Cardiac septum (tissue), 1 donor: Measurements from ENCODE around the gene SMYD1. TPM values are rescaled to one million over a fixed set of nuclear protein-coding genes. Genes with fewer than 3 reads are reported as not detected.

Experiments used
- DNase-seq: peaks from one replicate; pipeline ENCODE4 v3.0.0-alpha.2; 2020; ENCODE audit warnings: low spot score
- intact Hi-C: fragments of 100-400 bp; cut with DNase I; formaldehyde crosslinking; loops from one replicate; pipeline ENCODE4 v1.14.0; 2022
- total RNA-seq: library from RNA; stranded (reverse); fragmentation: NEBNext Ultra II Directional; extraction: Animal tissue kit (Norgen Biotek cat#: 25700); gene quantifications from one replicate; pipeline ENCODE4 v1.2.1, GENCODE V29; 2021
- donor health status: DM: no; HTN: no; CAD: no.

SMYD1 gene
- total RNA-seq, 1 donor from 2014 or later = 295 TPM

GRCh38 chr2:88082781-88083180, 15.2 kb downstream of the SMYD1 start:
- intact Hi-C loops = no loop called here
- DNase-seq = no peak

DNA sequence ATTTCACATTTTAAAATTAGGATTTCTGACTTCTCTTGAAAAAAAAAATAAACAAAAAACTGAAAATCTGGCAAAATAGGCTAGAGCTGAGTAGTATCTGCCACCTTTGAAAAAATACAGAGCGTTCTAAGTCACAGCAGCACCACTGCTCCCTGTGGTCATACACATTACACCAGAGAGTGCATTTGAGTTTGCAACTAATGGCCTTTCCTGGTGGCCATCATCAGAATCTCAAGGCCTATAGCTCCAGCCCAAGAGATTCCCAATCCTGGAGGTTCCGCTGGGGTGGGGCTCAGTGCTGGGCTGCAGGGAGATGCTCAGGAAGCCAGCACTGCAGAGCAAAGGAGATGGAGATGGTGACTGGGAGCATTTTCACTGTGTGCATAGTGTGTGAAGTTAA, 17.5 kb downstream of the SMYD1 start:
- no peak for DNase-seq
- intact Hi-C loops = no loop called here

DNA sequence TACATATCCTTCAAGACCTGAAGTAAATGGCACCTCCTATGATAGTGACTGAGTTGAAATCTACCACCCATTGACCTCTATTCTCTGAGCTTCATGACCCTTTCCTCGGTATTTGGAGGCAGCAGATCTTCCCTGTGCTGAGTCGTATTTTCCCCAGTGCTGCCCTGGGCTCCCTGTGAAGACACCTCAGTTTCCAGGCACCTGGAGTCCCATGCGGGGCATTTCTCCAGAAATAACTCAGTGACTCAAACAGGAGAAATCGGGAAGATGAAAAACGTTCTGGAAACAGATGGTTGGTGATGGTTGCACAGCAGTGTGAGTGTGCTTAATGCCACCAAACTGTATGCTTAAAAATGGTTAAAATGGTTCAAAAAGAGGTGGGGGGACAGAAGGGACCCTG, 18.0 kb downstream of the SMYD1 start:
- intact Hi-C loops = no loop called here
- no peak for DNase-seq

DNA sequence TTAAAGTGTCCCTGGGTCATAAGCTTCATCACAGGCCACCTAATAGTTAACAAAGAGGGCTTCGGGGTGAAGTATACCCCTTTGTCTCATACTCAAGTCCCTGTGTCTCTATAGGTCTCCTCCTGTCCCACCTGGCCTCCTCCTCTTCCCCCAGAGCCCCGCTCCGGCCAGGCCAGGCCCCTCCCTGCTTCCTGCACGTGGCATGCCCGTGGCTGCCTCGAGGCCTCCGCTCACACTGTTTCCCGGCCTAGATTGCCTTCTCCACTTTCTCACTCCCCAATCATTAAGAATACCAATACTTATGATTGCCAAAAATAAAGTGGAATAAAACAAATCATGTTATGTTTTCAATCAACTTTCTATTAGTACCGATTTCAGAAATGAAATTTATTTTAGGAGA, 18.8 kb downstream of the SMYD1 start:
- DNase-seq = no peak
- intact Hi-C loops = no loop called here

DNA sequence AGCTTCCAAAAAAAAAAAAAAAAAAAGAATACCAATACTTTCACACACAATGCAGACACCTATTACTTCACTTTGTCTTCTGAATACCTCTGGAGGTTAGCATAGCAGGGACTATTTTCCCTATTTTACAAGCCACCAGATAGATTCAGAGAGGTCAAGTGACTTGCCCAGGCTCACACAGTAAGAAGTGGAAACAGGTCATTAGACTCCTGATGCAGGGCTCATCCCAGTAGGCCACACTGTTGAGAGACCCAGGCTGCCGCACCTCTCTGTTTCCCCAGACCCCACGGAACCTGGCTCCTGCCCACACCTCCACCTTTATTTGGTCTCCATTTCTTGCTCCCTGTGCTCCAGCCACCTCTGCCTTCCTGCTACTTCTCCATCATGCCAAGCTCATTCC, 19.4 kb downstream of the SMYD1 start:
- DNase-seq = no peak
- intact Hi-C loops = no loop called here

DNA sequence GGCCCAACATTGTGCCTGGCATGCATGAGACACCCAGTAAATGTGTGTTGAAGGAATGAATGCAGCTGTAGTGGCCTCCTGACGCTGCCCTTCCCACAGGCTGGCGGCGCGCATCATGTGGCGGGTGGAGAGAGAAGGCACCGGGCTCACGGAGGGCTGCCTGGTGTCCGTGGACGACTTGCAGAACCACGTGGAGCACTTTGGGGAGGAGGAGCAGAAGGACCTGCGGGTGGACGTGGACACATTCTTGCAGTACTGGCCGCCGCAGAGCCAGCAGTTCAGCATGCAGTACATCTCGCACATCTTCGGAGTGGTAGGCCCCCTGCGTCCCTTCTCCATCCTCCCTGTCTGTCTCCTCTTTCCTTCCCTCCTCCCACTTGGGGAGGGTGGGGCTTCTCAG, 20.1 kb downstream of the SMYD1 start:
- no peak for DNase-seq
- intact Hi-C loops = no loop called here

GRCh38 chr2:88088999-88089398, 21.4 kb downstream of the SMYD1 start:
- no peak for DNase-seq
- intact Hi-C loops = no loop called here

- intact Hi-C loops = no loop called here
- DNase-seq = no peak
Measured at GRCh38 chr2:88090446-88091283, 23.0 kb downstream of the SMYD1 start.

DNA sequence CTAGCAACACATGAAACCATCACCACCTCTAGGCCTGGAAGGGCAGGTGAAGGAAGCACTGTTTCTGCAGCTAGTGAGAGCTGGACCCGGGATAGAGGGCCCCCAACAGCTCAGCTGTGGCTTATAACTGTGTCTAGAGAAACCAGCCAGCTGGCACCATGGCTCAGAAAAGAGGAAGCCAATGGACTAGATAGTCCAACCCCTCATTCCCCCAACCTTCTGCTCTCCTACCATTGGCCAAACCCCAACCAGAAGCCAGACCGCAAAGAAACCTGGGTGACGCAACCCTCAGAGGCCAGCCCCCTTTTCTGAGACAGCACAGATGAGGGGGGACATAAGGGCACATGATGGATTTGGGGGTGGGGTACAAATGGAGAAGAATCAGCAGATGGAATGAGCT, 24.3 kb downstream of the SMYD1 start:
- DNase-seq = no peak
- intact Hi-C loops = no loop called here

- intact Hi-C loops = no loop called here
- no peak for DNase-seq
Measured at GRCh38 chr2:88092773-88093172, 25.1 kb downstream of the SMYD1 start.

DNA sequence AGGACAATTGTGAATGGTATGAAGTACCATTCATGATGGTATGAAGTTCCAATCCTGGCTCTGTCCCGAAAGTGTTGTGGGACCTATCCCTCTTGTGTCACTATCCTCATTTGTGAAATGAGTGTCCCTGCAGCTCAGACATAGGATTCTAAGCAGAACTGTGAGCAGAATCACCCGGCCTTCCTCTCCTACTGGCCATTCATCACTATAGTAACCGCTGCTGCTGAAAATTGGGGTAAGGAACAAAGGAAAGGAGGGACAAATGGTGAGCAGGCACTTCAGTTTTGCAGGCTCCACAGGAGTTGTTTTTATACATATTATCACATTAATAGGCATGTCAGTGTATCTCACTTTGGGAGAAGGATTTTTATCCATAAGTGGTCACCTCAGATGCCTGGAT, 27.4 kb downstream of the SMYD1 start:
- intact Hi-C loops = no loop called here
- DNase-seq = no peak

- intact Hi-C loops = no loop called here
- DNase-seq = no peak
Measured at GRCh38 chr2:88096708-88097107, 29.1 kb downstream of the SMYD1 start.

GRCh38 chr2:88097192-88097591, 29.6 kb downstream of the SMYD1 start:
- intact Hi-C loops = no loop called here
- no peak for DNase-seq

- DNase-seq = no peak
- intact Hi-C loops = no loop called here
Measured at GRCh38 chr2:88097891-88098557, 30.4 kb downstream of the SMYD1 start.

DNA sequence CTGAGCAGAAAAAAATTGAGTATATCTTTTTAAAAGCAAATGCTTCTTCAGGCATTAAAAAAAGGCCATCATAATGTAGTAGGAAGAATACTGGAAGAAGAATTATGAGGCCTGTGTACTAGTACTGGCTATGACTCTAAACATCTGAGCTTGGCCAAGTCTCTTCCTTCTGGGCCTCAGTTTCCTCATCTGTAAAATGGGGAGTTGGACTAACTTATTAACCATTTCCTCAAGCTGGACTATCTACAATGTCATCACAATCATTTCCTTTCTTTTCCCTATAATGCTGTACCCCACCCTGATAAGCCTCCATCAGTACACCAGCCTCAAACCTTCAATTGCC, 30.9 kb downstream of the SMYD1 start:
- no peak for DNase-seq

DNA sequence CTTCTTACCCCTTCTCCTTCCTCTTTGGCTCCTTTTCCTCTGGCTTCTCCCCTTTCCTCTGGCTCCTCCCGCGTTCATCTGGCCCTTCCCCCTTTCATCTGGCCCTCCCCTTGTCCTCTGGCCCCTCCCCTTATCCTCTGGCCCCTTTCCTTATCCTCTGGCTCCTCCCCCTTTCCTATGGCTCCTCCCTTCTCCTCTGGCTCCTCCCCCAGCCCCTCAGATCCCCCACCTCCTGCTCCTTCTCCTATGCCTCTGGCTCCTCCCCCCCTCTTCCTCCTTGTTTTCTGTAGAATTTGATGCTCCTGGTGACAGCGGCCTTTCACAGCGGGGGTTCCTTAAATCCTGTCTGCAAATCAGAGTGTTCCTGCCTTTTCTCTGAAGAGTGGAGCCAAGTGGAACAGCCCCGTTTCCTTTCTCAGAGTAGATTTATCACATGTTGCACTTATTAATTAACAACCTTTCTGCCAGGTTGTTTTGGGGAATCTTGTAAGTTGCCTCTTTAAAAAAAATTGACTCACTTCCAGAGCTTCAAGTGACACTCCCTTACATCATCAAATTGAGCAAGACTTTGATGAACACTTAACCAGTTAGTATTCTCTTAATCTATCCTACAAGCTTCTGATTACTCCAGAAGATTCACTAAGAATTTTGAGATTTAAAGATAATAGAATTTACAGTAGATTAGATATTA, 32.3 kb downstream of the SMYD1 start:
- DNase-seq = no peak
- intact Hi-C loops = no loop called here

More for the DNA sequence above, 30.9 kb downstream of the SMYD1 start:
- intact Hi-C loops = no loop called here

- intact Hi-C loops = no loop called here
- DNase-seq = no peak
Measured at GRCh38 chr2:88100489-88100858, 32.8 kb downstream of the SMYD1 start.

- intact Hi-C loops = no loop called here
- DNase-seq = no peak
Measured at GRCh38 chr2:88108796-88109195, 41.2 kb downstream of the SMYD1 start.

GRCh38 chr2:88110830-88111229, 43.2 kb downstream of the SMYD1 start:
- intact Hi-C loops = no loop called here
- no peak for DNase-seq

- intact Hi-C loops = no loop called here
- no peak for DNase-seq
Measured at GRCh38 chr2:88113069-88113468, 45.4 kb downstream of the SMYD1 start.

GRCh38 chr2:88114889-88115288, 47.3 kb downstream of the SMYD1 start:
- intact Hi-C loops = no loop called here
- DNase-seq = no peak
